Coronary artery (tissue), 2 donors: Measurements from ENCODE around the gene RFX4.

Source experiments
- DNase-seq: peaks from one replicate; pipeline ENCODE4 v3.0.0-alpha.2; 2017; ENCODE audit warnings: low spot score
- H3K27ac ChIP-seq, 2 donors: fragments of 200-600 bp; sonication (generic); one replicate each; pipeline ENCODE4 v1.5.1; 2016 to 2019
- H3K4me3 ChIP-seq: fragments of 200-600 bp; sonication (generic); 2 replicates; pipeline ENCODE4 v1.5.1; 2016; ENCODE audit warnings: mild to moderate bottlenecking, moderate library complexity
- TF ChIP-seq, protein P1 (sequence below): fragments of 200-600 bp; sonication (generic); IDR thresholded peaks from one replicate; pipeline ENCODE4 v1.5.1; 2019; ENCODE audit warnings: antibody characterized with exemption

RFX4 gene

DNA sequence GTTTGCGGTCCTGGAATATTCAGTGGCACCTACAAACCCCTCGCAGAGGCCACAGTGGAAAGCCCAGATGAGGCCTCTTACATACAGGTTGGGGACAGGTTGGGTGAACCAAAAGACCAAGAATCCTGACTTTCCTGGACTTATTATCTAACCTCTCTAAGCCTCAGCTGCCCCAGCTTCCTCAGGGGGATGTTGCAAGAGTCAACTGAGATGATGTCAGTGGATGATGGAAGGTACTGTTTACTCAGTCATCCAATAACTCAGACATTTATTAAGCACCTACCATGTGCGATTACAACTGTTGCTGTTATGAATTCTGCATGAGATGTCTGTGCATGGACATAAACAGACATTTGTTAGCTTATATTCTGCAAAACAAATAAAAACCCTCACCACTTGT lies 72.8 kb downstream of the RFX4 start:
- H3K4me3 ChIP-seq = no peak overlapping the region
- H3K27ac ChIP-seq = no peak overlapping the region
- DNase-seq = no peak
- TF ChIP-seq, protein P1, sequence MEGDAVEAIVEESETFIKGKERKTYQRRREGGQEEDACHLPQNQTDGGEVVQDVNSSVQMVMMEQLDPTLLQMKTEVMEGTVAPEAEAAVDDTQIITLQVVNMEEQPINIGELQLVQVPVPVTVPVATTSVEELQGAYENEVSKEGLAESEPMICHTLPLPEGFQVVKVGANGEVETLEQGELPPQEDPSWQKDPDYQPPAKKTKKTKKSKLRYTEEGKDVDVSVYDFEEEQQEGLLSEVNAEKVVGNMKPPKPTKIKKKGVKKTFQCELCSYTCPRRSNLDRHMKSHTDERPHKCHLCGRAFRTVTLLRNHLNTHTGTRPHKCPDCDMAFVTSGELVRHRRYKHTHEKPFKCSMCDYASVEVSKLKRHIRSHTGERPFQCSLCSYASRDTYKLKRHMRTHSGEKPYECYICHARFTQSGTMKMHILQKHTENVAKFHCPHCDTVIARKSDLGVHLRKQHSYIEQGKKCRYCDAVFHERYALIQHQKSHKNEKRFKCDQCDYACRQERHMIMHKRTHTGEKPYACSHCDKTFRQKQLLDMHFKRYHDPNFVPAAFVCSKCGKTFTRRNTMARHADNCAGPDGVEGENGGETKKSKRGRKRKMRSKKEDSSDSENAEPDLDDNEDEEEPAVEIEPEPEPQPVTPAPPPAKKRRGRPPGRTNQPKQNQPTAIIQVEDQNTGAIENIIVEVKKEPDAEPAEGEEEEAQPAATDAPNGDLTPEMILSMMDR = no peak

DNA sequence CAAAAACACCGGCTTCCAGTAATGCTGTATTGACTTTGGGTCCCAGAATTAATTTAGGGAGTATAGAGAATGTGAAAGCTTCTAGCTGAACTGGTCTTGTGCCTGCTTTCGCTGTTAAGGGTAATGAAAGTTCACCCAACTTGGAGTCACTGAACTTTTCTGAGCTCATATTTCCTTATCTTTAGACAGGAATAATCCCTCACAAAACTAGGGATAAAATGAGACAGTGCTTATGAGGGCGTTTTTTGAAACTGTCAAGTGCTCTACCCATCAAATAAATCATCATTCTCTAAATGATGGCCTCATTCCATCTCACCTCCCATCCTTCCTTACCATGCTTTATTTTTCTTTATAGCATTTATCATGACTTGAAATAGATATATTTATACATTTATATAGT lies 74.7 kb downstream of the RFX4 start:
- no peak overlapping the region for H3K27ac ChIP-seq
- TF ChIP-seq, protein P1 = no peak
- no peak for DNase-seq

DNA sequence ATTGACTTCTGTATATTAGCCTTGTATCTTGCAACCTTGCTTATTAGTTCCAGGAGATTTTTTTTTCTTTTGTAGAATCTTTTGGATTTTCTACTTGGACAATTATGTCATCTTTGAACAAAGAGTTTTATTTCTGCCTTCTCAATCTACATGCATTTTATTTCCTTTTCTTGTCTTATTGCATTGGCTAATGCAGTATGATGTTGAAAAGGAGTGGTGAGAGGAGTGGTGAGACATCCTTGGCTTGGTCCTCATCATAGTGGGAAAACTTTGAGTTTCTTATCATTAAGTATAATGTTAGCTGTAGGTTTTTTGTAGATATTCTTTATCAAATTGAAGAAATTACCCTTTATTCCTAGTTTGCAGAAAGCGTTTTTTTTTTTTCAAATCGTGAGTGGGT lies 80.6 kb downstream of the RFX4 start:
- TF ChIP-seq, protein P1 = no peak
- no peak overlapping the region for H3K4me3 ChIP-seq
- no peak overlapping the region for H3K27ac ChIP-seq
- DNase-seq = no peak

More for the DNA sequence above, 74.7 kb downstream of the RFX4 start:
- H3K4me3 ChIP-seq = no peak overlapping the region

DNA sequence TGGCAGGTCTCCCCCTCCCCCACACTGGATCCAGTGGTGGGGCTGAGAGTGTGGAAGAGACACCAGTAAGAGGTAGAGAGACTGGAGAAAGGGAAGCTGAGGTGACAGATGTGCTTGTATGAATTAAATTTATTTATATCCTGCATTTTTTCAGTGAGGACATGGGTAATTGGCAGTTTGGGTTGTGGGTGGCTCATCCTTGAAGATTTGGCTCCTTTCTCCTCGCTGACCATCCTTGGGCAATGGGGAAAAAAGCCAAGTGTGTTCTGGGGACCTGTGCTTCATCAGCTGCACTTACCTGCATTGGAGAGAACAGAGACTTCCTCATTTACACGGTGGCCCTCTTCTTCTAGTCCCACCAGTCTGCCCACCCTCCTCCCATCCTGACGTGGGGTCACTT lies 86.4 kb downstream of the RFX4 start:
- no peak for DNase-seq
- Histone ChIP-seq H3K27ac (no peak overlapping the region), H3K4me3 (no peak overlapping the region)
- TF ChIP-seq, protein P1 = no peak

DNA sequence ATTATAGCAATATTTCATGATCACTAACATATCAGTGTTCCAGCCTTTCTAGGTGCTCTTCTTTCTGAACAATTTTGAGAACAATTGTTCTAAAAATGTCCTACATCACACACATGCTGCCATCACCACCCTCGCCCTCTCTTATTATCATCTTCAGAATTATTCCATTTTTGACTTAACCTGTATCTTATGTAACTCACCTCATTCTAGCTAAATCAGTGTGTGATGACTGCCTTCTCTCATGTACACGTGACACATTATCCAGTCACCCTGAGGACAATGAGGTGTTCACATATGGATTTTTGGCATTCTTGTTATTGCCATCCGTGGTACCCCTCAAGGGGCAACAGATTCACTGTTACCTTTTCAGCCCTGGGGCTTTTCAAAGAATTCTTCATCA lies 87.3 kb downstream of the RFX4 start:
- no peak for DNase-seq
- TF ChIP-seq, protein P1 = no peak
- Histone ChIP-seq H3K27ac (no peak overlapping the region), H3K4me3 (no peak overlapping the region)

DNA sequence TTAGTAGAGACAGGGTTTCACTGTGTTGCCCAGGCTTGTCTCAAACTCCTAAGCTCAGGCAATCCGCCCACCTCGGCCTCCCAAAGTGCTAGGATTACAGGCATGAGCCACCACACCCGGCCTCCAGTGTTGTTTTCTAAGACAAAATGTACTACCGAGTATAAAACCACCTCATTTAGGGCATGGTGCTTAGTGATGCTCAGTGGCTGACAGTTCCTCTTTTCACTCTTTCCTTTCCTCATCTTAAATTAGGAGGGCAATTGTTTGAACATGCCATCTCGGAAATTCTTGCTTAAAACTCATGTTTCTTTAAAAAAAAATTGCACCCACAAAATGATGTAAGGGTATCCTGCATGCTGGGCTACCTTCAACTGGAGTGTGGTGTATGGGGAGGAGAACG lies 89.0 kb downstream of the RFX4 start:
- H3K4me3 ChIP-seq = no peak overlapping the region
- no peak for DNase-seq
- H3K27ac ChIP-seq = no peak overlapping the region
- TF ChIP-seq, protein P1 = no peak

DNA sequence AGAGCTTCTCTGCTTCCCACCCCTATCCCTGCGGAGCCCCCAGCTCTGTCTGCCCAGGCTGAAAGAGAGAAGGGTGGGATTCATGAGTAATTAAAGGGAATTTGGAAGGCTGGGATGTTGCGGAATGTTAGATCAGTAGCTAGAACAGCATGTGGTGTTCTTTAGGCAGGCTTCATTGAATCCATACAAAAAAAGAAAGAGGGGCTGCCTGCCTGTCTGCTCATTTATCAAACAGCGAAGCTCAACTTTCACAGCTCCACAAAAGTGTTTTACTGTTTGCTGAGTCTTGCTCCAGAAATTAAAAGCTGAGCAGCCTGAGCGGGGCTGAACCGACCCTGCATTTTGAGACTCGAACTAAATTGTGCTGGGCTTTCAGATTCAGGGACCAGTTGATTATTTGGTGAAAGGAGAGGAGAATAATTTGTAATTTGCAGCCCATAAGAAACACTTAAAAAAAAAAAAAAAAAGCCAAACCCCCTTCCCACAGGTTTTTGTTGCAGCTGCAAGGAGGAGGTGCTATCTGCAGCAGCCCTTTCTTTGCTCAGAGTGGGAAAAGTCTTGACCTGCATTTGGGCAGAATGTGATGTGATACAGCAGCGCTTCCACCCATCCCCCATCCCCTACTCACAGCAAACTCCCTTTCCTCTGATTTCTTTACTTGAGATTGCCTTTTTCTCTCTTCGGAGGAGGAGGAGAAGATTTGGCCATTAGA lies 89.7 kb downstream of the RFX4 start:
- H3K4me3 ChIP-seq = no peak overlapping the region
- DNase-seq = no peak
- TF ChIP-seq, protein P1 = no peak
- H3K27ac ChIP-seq = no peak overlapping the region
